Peyer's patch (tissue), 4 donors: ENCODE measurements around the gene FAM89A.

Experiments used
- CTCF ChIP-seq, 6 experiments: fragments of 450-650 bp in 4 of 6; fragments of 200-600 bp in 2 of 6; sonication (generic) in 1 of 6; IDR thresholded peaks; one replicate each; pipeline ENCODE4 v1.5.1; 2017 to 2019; ENCODE audit warnings: antibody characterized with exemption in 6 of 6, mild to moderate bottlenecking in 3 of 6, moderate library complexity in 1 of 6
- POLR2A ChIP-seq, 2 donors: fragments of 450-650 bp; IDR thresholded peaks; one replicate each; pipeline ENCODE4 v1.5.1; 2017; ENCODE audit warnings: antibody characterized with exemption in 2 of 2, mild to moderate bottlenecking in 2 of 2, moderate library complexity in 2 of 2

- no peak for TF ChIP-seq CTCF (IDR thresholded peaks at IDR 0.05)
- TF ChIP-seq POLR2A (IDR thresholded peaks at IDR 0.05): no peak
Observed at GRCh38 chr1:231068762-231069161, 28.7 kb upstream of the FAM89A start.
